B cell (primary cell): Measurements from ENCODE around the gene OPN5. TPM values are rescaled to one million over a fixed set of nuclear protein-coding genes. Genes with fewer than 3 reads are reported as not detected.

Experiments
- ATAC-seq: fragments of 200-7000 bp; cut with Tn5 transposase; one replicate; pipeline ENCODE4 v1.10.0; 2021; ENCODE audit warnings: low read depth, mild to moderate bottlenecking, moderate number of reproducible peaks, moderate library complexity
- CTCF ChIA-PET: fragments of 350-600 bp; sonication (Branson Sonifier 250); formaldehyde crosslinking; loops from one replicate; lab custom pipeline; 2021; ENCODE audit warnings: antibody characterized with exemption, inconsistent platforms; lab: Charles Lee
- POLR2A ChIA-PET: fragments of 350-600 bp; sonication (Branson Sonifier 250); formaldehyde crosslinking; loops from one replicate; lab custom pipeline; 2021; ENCODE audit warnings: antibody characterized with exemption; lab: Charles Lee
- DNase-seq: peaks from one replicate; pipeline ENCODE4 v3.0.0; 2013
- H2AFZ ChIP-seq: 2 replicates; pipeline ENCODE4 v1.6.1; 2012; ENCODE audit warnings: mild to moderate bottlenecking, low read depth, low read length; ENCODE audit not compliant: insufficient read depth, poor library complexity, severe bottlenecking
- H3K27ac ChIP-seq, 2 donors: 1 replicate in 1 of 2; 2 replicates in 1 of 2; pipeline ENCODE4 v1.5.1; 2012 to 2013; ENCODE audit warnings: low read length in 2 of 2, mild to moderate bottlenecking in 2 of 2, moderate library complexity in 1 of 2
- H3K27me3 ChIP-seq, 4 experiments: fragments of 200-600 bp in 1 of 4; sonication (generic) in 1 of 4; replicated peaks in 1 of 4; 1 replicate in 2 of 4; 2 replicates in 2 of 4; pipeline versions ENCODE4 v1.6.1 to v1.7.0; 2013 to 2016; ENCODE audit warnings: low read length in 3 of 4, mild to moderate bottlenecking in 2 of 4, mixed read lengths in 1 of 4, moderate library complexity in 1 of 4; ENCODE audit not compliant: insufficient read depth in 4 of 4, control insufficient read depth in 3 of 4; ENCODE audit errors: control extremely low read depth in 1 of 4
- H3K36me3 ChIP-seq, 2 experiments: replicated peaks in 1 of 2; 1 replicate in 1 of 2; 2 replicates in 1 of 2; pipeline versions ENCODE4 v1.6.1 to v1.7.1; 2013; ENCODE audit warnings: low read length in 1 of 2; ENCODE audit not compliant: insufficient read depth in 2 of 2, control insufficient read depth in 1 of 2; ENCODE audit errors: control extremely low read depth in 1 of 2, extremely low read depth in 1 of 2
- H3K4me1 ChIP-seq, 2 donors: fragments of 200-600 bp in 1 of 2; sonication (generic) in 1 of 2; 1 replicate in 1 of 2; 2 replicates in 1 of 2; pipeline versions ENCODE4 v1.5.1 to v1.6.1; 2013 to 2017; ENCODE audit warnings: low read length in 2 of 2; ENCODE audit not compliant: control insufficient read depth in 2 of 2, insufficient read depth in 2 of 2
- H3K4me2 ChIP-seq: replicated peaks from 2 replicates; pipeline ENCODE3; 2012; ENCODE audit warnings: mild to moderate bottlenecking, low read depth, low read length; ENCODE audit not compliant: poor library complexity, severe bottlenecking
- H3K4me3 ChIP-seq, 5 experiments: fragments of 200-600 bp in 1 of 5; sonication (generic) in 1 of 5; 1 replicate in 3 of 5; 2 replicates in 2 of 5; pipeline versions ENCODE4 v1.5.1 to v1.7.0; 2011 to 2016; ENCODE audit warnings: low read length in 4 of 5, mild to moderate bottlenecking in 4 of 5, low read depth in 2 of 5, control low read depth in 1 of 5, moderate library complexity in 1 of 5; ENCODE audit not compliant: insufficient read depth in 1 of 5; ENCODE audit errors: control extremely low read depth in 1 of 5, extremely low read depth in 1 of 5
- H3K79me2 ChIP-seq: fragments of 200-600 bp; sonication (generic); one replicate; pipeline ENCODE4 v1.6.0; 2016; ENCODE audit warnings: low read length; ENCODE audit not compliant: control insufficient read depth, insufficient read depth
- H3K9ac ChIP-seq: fragments of 200-600 bp; sonication (generic); 2 replicates; pipeline ENCODE4 v1.6.1; 2017; ENCODE audit warnings: mild to moderate bottlenecking, low read length, moderate library complexity
- H3K9me3 ChIP-seq, 3 donors: one replicate each; pipeline versions ENCODE4 v1.6.1 to v1.7.1; 2013; ENCODE audit warnings: low read length in 2 of 3; ENCODE audit not compliant: control insufficient read depth in 2 of 3, insufficient read depth in 1 of 3; ENCODE audit errors: control extremely low read depth in 1 of 3
- H4K20me1 ChIP-seq: 2 replicates; pipeline ENCODE4 v1.6.0; 2012; ENCODE audit warnings: mild to moderate bottlenecking, low read length; ENCODE audit not compliant: insufficient read depth, control insufficient read depth, poor library complexity, severe bottlenecking
- H3K27ac Mint-ChIP-seq: one replicate; pipeline ENCODE4 v1.8.0; 2021; ENCODE audit warnings: mixed read lengths
- H3K27me3 Mint-ChIP-seq: one replicate; pipeline ENCODE4 v1.8.0; 2021; ENCODE audit warnings: mixed read lengths
- H3K4me1 Mint-ChIP-seq: one replicate; pipeline ENCODE4 v1.8.0; 2021; ENCODE audit warnings: mixed read lengths
- H3K4me3 Mint-ChIP-seq: one replicate; pipeline ENCODE4 v1.8.0; 2021; ENCODE audit warnings: mixed read lengths
- H3K9me3 Mint-ChIP-seq: one replicate; pipeline ENCODE4 v1.8.0; 2022; ENCODE audit warnings: mixed read lengths; ENCODE audit not compliant: insufficient read depth
- EZH2 ChIP-seq: IDR thresholded peaks from 2 replicates; pipeline ENCODE4 v1.6.1; 2012; ENCODE audit warnings: borderline replicate concordance, low read depth, mild to moderate bottlenecking, moderate library complexity, low read length; ENCODE audit not compliant: insufficient read depth, poor library complexity, severe bottlenecking
- WGBS: methylation state at CpG from one replicate; pipeline ENCODE4 v1.1.5; 2013; ENCODE audit warnings: missing lambda C conversion rate; ENCODE audit not compliant: insufficient coverage; 5-methylcytosine and 5-hydroxymethylcytosine counted together
- intact Hi-C: fragments of 100-400 bp; cut with micrococcal nuclease; formaldehyde crosslinking; loops from one replicate; pipeline ENCODE4 v1.10.0; 2022
- polyA plus RNA-seq: library from polyadenylated mRNA; depleted of rRNA; stranded (reverse); fragments of >200 nt; gene quantifications from 2 replicates; pipeline ENCODE4 v1.2.3, GENCODE V29; 2012
- total RNA-seq, 2 donors: library from RNA; stranded (reverse); fragments of 120-200 nt in 1 of 2; gene quantifications; 1 replicate in 1 of 2; 2 replicates in 1 of 2; pipeline versions ENCODE4 v1.2.3 to v1.2.4, GENCODE V29; 2013 to 2022
- TF ChIP-seq, protein P1 (sequence below): fragments of 200-600 bp; IDR thresholded peaks from one replicate; pipeline ENCODE4 v1.8.0; 2022; ENCODE audit warnings: antibody characterized with exemption, mild to moderate bottlenecking

The OPN5 gene
- total and polyA plus RNA-seq, 2 donors (not counting 1 experiment from before 2014, with no cell fraction given) = not detected

DNA sequence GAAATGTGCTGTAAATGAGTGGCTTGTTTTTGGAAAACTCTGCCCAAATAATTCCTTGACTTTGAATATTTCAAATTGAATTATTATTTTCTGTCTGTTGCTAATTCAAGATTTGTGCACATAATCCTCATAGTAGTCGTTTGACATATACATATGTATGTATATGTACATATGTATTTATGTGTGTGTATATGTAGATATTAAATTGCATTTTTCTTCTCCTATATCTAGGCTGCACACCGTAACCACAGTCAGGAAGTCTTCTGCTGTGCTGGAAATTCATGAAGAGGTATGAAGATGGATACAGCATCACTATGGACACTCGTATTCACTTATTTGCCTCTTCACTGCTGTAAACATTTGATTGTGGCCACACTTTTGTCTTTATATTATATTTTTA lies 29.6 kb downstream of the OPN5 start:
- Mint-ChIP-seq H3K27me3 (peaks cover 16% of the 10 kb centered on the region), H3K27ac (no peak overlapping the region), H3K4me1 (no peaks in the 10 kb centered on the region), H3K4me3 (no peak overlapping the region), H3K9me3 (no peaks in the 10 kb centered on the region)
- DNase-seq = no peak
- no peak for TF ChIP-seq EZH2
- TF ChIP-seq, protein P1, sequence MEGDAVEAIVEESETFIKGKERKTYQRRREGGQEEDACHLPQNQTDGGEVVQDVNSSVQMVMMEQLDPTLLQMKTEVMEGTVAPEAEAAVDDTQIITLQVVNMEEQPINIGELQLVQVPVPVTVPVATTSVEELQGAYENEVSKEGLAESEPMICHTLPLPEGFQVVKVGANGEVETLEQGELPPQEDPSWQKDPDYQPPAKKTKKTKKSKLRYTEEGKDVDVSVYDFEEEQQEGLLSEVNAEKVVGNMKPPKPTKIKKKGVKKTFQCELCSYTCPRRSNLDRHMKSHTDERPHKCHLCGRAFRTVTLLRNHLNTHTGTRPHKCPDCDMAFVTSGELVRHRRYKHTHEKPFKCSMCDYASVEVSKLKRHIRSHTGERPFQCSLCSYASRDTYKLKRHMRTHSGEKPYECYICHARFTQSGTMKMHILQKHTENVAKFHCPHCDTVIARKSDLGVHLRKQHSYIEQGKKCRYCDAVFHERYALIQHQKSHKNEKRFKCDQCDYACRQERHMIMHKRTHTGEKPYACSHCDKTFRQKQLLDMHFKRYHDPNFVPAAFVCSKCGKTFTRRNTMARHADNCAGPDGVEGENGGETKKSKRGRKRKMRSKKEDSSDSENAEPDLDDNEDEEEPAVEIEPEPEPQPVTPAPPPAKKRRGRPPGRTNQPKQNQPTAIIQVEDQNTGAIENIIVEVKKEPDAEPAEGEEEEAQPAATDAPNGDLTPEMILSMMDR = no peak
- intact Hi-C loops = no loop called here
- no peak overlapping the region for H3K4me2 ChIP-seq
- WGBS = no CpG with 5 or more reads among the region's 3 CpGs
- H3K79me2 ChIP-seq = no peaks in the 10 kb centered on the region
- H3K9me3 ChIP-seq = no peaks in the 10 kb centered on the region
- ChIA-PET CTCF (no interaction called here), POLR2A (no interaction called here)
- no peak for ATAC-seq
- no peak overlapping the region for H3K27ac ChIP-seq
- peaks cover 0 to 9% (median 0%) of the 10 kb centered on the region in 4 experiments for H3K27me3 ChIP-seq
- no peaks in the 10 kb centered on the region for H3K36me3 ChIP-seq
- H2AFZ ChIP-seq = no peak overlapping the region
- H3K4me1 ChIP-seq = no peaks in the 10 kb centered on the region
- H3K4me3 ChIP-seq = no peak overlapping the region
- no peak overlapping the region for H3K9ac ChIP-seq
- no peaks in the 10 kb centered on the region for H4K20me1 ChIP-seq

DNA sequence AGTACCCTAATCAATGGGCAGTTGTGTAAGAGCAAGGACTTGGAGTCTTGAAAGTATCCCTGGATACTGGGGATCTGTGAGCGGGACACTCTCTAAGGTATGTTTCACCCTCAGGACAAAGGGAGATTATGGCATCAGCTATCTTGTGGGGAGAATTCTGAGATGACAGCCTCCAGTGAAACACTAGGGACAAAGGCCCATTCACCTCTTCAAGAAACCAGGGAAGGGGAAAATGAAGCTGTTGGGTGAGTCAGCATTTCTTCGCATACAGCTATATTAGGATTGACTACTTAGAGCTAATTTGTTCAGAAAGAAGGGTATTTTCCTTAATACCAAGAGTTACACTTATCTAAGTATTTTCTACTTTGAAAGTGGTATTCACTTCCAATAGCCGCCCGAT lies 35.9 kb downstream of the OPN5 start:
- H3K4me2 ChIP-seq = no peak overlapping the region
- no peaks in the 10 kb centered on the region for H3K79me2 ChIP-seq
- H2AFZ ChIP-seq = no peak overlapping the region
- H3K27ac ChIP-seq = no peak overlapping the region
- H3K4me1 ChIP-seq = no peaks in the 10 kb centered on the region
- intact Hi-C loops = no loop called here
- ATAC-seq (no peak), DNase-seq (no peak)
- peaks cover 20% of the 10 kb centered on the region for H3K27me3 Mint-ChIP-seq
- no peaks in the 10 kb centered on the region for H3K9me3 ChIP-seq
- H3K4me3 ChIP-seq = no peak overlapping the region
- H3K27me3 ChIP-seq = peaks cover 0 to 4% (median 2%) of the 10 kb centered on the region in 4 experiments
- 100% methylated on average over 1 of the region's 4 CpGs for WGBS
- H3K9me3 Mint-ChIP-seq = no peaks in the 10 kb centered on the region
- CTCF ChIA-PET = no interaction called here
- H3K27ac Mint-ChIP-seq = no peak overlapping the region
- H3K36me3 ChIP-seq = no peaks in the 10 kb centered on the region
- no peak overlapping the region for H3K4me3 Mint-ChIP-seq
- no peak overlapping the region for H3K9ac ChIP-seq
- no peaks in the 10 kb centered on the region for H3K4me1 Mint-ChIP-seq
- TF ChIP-seq, protein P1 = no peak
- no peak for TF ChIP-seq EZH2
- H4K20me1 ChIP-seq = no peaks in the 10 kb centered on the region
- POLR2A ChIA-PET = no interaction called here
